HL-60 (cell line): ENCODE results near the gene RIC3.

Experiments
- DNase-seq, 2 experiments: peaks; one replicate each; pipeline ENCODE4 v3.0.0-alpha.2; 2010 to 2020; ENCODE audit warnings: low read depth in 1 of 2, low spot score in 1 of 2
- H3K27ac ChIP-seq: fragments of 250-450 bp; sonication (Bioruptor Pico); replicated peaks from 2 replicates; pipeline ENCODE4 v1.5.1; 2020; ENCODE audit warnings: mild to moderate bottlenecking, moderate library complexity
- H3K27me3 ChIP-seq: fragments of 250-450 bp; sonication (Bioruptor Pico); 2 replicates; pipeline ENCODE4 v1.5.1; 2021; ENCODE audit warnings: mild to moderate bottlenecking, moderate library complexity; ENCODE audit not compliant: insufficient read depth, poor library complexity, severe bottlenecking
- H3K4me3 ChIP-seq: replicated peaks from 2 replicates; pipeline ENCODE4 v1.5.1; 2011; ENCODE audit warnings: mild to moderate bottlenecking, control low read depth, low read length; ENCODE audit not compliant: insufficient read depth
- GABPA ChIP-seq: IDR thresholded peaks from 2 replicates; pipeline ENCODE4 v1.6.1; 2012; ENCODE audit warnings: low read depth
- POLR2AphosphoS5 ChIP-seq: IDR thresholded peaks from 2 replicates; pipeline ENCODE4 v1.6.1; 2012; ENCODE audit warnings: low read depth
- SPI1 ChIP-seq: IDR thresholded peaks from 2 replicates; pipeline ENCODE4 v1.6.1; 2012; ENCODE audit warnings: low read depth, mild to moderate bottlenecking, borderline replicate concordance
- TF ChIP-seq, protein P1 (sequence below): IDR thresholded peaks from 2 replicates; pipeline ENCODE4 v1.6.1; 2012; ENCODE audit warnings: low read depth; ENCODE audit not compliant: insufficient replicate concordance
- TF ChIP-seq, protein P2 (sequence below): IDR thresholded peaks from one replicate; pipeline ENCODE4 v1.5.1; 2011; ENCODE audit warnings: low read length, control low read depth, inconsistent platforms; ENCODE audit not compliant: insufficient read depth

The RIC3 gene

DNA sequence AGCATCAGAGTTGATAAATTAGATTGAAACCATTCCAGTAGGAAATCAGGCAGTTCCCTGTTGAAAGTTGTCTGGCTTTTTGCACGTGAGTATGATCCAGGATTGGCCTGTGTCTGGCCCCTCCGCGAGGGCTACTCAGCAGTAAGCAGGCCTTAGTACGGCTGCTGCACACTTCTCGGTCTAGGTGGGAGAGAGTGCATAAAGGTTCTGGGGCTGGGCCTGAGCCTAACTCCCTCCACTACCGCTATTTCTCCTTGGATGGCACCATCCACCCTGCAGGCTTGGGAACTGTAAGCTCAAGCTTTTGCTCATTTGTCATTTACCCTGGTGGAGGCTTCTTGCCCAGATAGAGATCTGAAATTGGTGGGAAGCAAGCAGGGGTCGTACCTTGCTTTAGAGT lies 65.9 kb downstream of the RIC3 start:
- no peak overlapping the region for H3K4me3 ChIP-seq
- H3K27me3 ChIP-seq, result no peaks in the 10 kb centered on the region
- no peak overlapping the region for H3K27ac ChIP-seq
- no peak for DNase-seq
- TF ChIP-seq, protein P1, sequence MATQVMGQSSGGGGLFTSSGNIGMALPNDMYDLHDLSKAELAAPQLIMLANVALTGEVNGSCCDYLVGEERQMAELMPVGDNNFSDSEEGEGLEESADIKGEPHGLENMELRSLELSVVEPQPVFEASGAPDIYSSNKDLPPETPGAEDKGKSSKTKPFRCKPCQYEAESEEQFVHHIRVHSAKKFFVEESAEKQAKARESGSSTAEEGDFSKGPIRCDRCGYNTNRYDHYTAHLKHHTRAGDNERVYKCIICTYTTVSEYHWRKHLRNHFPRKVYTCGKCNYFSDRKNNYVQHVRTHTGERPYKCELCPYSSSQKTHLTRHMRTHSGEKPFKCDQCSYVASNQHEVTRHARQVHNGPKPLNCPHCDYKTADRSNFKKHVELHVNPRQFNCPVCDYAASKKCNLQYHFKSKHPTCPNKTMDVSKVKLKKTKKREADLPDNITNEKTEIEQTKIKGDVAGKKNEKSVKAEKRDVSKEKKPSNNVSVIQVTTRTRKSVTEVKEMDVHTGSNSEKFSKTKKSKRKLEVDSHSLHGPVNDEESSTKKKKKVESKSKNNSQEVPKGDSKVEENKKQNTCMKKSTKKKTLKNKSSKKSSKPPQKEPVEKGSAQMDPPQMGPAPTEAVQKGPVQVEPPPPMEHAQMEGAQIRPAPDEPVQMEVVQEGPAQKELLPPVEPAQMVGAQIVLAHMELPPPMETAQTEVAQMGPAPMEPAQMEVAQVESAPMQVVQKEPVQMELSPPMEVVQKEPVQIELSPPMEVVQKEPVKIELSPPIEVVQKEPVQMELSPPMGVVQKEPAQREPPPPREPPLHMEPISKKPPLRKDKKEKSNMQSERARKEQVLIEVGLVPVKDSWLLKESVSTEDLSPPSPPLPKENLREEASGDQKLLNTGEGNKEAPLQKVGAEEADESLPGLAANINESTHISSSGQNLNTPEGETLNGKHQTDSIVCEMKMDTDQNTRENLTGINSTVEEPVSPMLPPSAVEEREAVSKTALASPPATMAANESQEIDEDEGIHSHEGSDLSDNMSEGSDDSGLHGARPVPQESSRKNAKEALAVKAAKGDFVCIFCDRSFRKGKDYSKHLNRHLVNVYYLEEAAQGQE, result no peak
- TF ChIP-seq, protein P2, sequence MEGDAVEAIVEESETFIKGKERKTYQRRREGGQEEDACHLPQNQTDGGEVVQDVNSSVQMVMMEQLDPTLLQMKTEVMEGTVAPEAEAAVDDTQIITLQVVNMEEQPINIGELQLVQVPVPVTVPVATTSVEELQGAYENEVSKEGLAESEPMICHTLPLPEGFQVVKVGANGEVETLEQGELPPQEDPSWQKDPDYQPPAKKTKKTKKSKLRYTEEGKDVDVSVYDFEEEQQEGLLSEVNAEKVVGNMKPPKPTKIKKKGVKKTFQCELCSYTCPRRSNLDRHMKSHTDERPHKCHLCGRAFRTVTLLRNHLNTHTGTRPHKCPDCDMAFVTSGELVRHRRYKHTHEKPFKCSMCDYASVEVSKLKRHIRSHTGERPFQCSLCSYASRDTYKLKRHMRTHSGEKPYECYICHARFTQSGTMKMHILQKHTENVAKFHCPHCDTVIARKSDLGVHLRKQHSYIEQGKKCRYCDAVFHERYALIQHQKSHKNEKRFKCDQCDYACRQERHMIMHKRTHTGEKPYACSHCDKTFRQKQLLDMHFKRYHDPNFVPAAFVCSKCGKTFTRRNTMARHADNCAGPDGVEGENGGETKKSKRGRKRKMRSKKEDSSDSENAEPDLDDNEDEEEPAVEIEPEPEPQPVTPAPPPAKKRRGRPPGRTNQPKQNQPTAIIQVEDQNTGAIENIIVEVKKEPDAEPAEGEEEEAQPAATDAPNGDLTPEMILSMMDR, result no peak
- TF ChIP-seq POLR2AphosphoS5, result no peak
- no peak for TF ChIP-seq SPI1
- no peak for TF ChIP-seq GABPA

DNA sequence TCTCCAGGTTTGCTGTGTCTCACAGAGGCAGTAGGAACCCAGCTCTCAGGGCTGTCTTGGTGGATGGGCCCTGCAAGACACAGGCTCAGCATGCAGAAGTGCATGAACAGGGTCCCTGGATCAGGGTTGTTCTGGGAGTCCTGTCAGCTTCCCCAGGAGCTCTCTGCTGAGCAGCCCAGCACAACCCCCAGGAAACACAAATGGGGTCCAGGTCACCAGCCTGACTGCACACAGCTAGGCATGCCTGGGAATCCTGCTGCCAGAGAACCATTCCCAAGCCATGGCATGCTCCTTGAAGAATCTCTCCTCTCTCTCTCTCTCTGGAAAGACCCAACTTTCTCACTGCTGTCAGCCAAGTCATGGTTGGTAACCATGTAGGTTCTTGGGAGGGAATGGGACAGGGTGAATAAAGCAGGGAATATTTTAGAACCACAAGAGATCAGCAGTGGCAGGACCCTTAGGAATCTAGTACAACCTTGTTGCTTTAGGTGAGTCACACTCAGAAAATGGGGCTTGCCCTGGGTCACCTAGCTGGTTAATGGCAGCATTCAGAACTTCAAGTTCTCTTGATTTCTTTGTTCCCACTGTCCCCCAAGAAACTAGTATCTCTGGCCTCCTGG lies 66.4 kb downstream of the RIC3 start:
- Histone ChIP-seq H3K4me3 (no peak overlapping the region), H3K27me3 (no peaks in the 10 kb centered on the region), H3K27ac (no peak overlapping the region)
- DNase-seq, result no peak
- TF ChIP-seq POLR2AphosphoS5 (no peak), GABPA (no peak), SPI1 (no peak)
- TF ChIP-seq, protein P1, result no peak
- TF ChIP-seq, protein P2, result no peak

DNA sequence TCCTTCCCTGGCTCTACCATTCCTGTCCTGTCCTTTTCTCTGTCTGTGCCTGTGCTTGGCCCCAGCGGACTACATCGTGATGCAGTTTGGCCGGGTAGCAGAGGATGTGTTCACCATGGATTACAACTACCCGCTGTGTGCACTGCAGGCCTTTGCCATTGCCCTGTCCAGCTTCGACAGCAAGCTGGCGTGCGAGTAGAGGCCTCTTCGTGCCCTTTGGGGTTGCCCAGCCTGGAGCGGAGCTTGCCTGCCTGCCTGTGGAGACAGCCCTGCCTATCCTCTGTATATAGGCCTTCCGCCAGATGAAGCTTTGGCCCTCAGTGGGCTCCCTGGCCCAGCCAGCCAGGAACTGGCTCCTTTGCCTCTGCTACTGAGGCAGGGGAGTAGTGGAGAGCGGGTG lies 67.4 kb downstream of the RIC3 start:
- H3K4me3 ChIP-seq, result no peak overlapping the region
- TF ChIP-seq SPI1 (no peak), GABPA (no peak), POLR2AphosphoS5 (no peak)
- TF ChIP-seq, protein P2, result no peak
- TF ChIP-seq, protein P1, result no peak
- H3K27ac ChIP-seq, result no peak overlapping the region
- H3K27me3 ChIP-seq, result no peaks in the 10 kb centered on the region
- DNase-seq, result no peak
